Stimulated activated CD8-positive, alpha-beta memory T cell treated with anti-CD3 and anti-CD28 coated beads, Interleukin-15, amount 100 ng/mL, for 24 hours (primary cell): ENCODE measurements around the gene TNRC6B.
A peak's percentile ranks its signal among the peaks of the same experiment; 100 is the strongest.
"Not testable (repeated sequence)": the region's sequence is repeated elsewhere in the genome, so short reads cannot be mapped to it uniquely, and the experiment has no call there.

Experiments used
- DNase-seq: peaks from one replicate; pipeline ENCODE4 v3.0.0-alpha.2; 2020; ENCODE audit warnings: low read depth

TNRC6B gene

GRCh38 chr22:40177738-40178416, at the start of gene TNRC6B:
TSS of gene TNRC6B (plus strand) at chr22:40177925. CDS start at chr22:40178136, 211 bp downstream.
- DNase-seq: no peak

GRCh38 chr22:40128989-40129388, 48.7 kb upstream of the TNRC6B start:
- no peak for DNase-seq

DNA sequence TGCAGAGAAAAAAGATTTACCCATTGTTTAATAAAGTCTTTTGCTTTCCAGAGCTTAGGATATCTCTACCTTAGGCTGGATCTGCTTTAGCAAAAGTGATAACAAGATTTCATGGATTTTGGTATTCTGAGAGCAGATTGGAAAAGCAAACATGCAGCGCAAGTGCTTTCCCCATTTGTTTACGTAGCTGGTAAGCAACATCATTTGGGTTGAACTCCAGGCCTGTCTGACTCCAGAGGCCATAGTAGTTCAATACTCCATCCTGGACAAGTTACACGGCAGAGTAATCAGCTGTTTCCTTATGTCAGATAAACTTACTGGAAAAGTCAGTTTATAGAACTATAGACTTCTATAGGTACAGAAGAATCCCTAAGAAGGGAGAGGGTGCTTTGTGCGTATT, 40.6 kb upstream of the TNRC6B start:
- no peak for DNase-seq

- DNase-seq: no peak
Observed at GRCh38 chr22:40138866-40139265, 38.9 kb upstream of the TNRC6B start.

DNA sequence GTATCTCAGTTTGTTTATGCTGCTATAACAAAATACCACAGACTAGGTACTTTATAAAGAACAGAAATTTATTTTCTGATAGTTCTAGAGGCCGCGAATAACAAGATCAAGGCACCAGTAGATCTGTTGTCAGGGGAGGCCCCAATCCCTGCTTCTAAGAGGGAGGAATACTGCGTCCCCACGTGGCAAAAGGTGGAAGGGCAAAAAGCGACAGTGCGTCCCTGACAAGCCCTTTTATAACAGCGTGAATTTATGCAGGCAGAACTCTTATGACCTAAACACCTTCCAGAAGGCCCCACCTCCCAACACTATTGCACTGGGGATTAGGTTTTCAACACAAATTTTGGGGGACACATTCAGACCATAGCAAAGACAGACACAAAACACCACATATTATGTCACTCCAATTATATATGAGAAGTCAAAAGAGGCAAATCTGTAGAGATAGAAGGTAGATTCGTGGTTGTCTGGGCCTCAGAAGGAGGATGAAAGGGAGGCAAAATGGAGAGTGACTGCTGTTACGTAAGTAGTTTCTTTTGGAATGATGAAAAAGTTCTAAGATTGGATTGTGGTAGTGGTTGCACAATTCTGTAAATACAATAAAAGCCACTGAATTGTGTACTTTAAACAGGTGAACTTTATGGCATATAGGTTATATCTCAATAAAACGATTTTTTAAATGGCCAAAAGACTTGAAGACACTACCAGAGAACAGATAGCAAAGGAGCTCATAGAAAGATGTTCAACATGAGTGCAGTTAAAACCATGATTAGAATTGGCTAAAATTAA, 30.1 kb upstream of the TNRC6B start:
- no peak for DNase-seq

DNA sequence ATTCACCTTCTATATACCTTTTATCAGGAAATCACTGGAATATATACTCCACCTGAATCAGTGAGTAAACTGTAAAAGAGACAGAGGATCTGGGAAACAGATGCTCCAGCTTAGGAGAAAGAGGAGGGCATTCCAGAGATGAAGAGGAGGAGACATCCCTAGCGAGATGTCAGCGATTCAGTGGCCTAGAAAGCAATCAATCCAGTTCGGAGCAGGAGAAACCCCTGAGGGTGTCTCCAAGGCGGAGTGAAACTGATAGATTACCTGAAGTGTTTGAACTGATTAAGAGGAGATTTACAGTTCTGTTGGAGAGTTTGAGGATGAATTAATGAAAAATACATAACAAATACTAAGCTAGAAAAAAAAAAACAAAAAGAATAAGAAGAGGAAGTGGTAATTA, 24.5 kb upstream of the TNRC6B start:
- no peak for DNase-seq

DNA sequence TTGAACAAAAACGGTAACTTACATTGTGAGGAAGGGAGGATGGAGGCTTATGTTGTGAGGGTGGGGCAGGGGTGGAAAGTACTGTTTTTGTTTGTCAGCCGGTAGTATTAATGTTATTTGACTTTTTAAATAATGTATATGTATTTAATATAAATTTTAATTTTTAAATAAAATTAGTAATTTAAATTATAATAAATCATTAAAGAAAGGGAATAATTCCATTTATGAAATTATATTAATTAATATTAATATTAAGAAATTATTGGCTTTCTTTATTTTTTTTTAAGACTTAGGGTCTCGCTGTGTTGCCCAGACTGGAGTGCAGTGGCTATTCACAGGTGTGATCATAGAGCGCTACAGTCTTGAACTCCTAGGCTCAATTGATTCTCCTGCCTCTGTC, 24.0 kb upstream of the TNRC6B start:
- DNase-seq: no peak

- DNase-seq: no peak
Observed at GRCh38 chr22:40156001-40156516, 21.7 kb upstream of the TNRC6B start.

- DNase-seq: not testable (repeated sequence)
Observed at GRCh38 chr22:40156682-40157081, 21.0 kb upstream of the TNRC6B start.

- DNase-seq: no peak
Observed at GRCh38 chr22:40157330-40157945, 20.3 kb upstream of the TNRC6B start.

- no peak for DNase-seq
Observed at GRCh38 chr22:40161194-40161593, 16.5 kb upstream of the TNRC6B start.

- DNase-seq: not testable (repeated sequence)
Observed at GRCh38 chr22:40165537-40165936, 12.2 kb upstream of the TNRC6B start.

GRCh38 chr22:40175611-40176244, 2.0 kb upstream of the TNRC6B start:
- no peak for DNase-seq

- peak; percentile 21 for DNase-seq
Observed at GRCh38 chr22:40176921-40177737, 596 bp upstream of the TNRC6B start.

DNA sequence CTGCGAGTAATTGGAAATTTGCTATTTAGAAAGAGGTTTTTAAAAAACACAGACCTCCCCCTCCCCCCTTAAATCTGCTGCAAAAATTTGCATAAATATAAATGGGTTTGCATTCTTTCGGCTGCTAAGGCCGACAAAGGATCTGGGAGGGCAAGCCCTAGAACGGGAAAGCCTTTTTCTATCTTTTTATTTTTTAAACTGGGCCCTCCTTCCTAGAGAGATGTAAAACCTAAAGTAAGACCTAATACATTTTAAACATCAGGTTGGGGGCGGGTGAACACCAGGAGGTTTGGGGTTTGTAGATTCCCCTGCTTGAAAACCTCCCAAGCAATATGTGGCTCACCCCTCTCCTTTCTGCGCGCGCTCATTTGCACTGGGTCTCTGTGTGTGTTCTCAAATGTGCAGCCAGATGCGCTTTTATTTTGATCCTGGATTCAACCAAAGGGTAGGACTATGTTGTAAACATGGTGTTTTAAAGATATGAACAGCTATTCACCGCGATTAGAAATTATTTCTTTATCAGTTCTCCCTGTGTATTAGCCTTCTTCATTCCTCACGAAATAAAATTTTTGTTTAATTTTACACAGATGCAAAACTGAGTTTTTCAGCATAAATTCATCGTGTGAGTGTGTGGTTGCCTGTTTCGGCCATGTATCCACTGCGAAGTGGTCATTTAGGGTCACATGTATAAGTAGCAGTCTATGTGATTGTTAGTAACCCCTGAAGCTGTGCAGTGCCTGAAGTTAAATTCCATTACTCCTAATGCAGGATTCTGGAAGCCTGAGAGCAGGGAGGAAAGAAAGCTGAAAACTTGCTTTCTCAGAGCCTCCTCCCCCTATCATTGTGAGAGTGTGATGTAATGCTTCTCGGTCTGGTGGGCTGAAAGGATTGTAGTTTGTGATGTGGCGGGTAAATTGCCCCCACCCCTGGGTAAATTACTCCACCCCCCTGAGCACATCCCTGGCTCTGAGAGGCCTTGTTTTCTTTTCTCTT, 988 bp downstream of the TNRC6B start:
- no peak for DNase-seq

DNA sequence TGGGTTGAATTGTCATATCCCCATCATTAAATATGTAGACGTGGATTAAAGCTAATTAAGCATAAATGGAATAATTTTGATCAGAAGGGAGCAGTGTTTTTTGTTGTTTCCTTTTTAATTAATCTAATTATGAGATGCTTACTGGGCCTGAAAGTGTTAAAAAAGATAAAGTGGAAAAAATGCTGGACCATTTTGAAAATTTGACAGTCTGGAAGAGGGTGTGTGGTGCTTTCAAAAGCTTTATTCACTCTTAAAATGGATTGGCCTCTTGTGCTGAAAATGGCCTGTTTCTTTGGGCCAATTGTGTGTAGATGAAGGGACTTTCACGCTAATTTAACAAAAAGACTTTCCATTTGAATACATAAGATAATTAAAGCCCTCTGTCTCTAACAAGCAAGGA, 1.8 kb downstream of the TNRC6B start:
- no peak for DNase-seq

GRCh38 chr22:40180403-40180802, 2.7 kb downstream of the TNRC6B start:
- no peak for DNase-seq

GRCh38 chr22:40181323-40181722, 3.6 kb downstream of the TNRC6B start:
- no peak for DNase-seq

DNA sequence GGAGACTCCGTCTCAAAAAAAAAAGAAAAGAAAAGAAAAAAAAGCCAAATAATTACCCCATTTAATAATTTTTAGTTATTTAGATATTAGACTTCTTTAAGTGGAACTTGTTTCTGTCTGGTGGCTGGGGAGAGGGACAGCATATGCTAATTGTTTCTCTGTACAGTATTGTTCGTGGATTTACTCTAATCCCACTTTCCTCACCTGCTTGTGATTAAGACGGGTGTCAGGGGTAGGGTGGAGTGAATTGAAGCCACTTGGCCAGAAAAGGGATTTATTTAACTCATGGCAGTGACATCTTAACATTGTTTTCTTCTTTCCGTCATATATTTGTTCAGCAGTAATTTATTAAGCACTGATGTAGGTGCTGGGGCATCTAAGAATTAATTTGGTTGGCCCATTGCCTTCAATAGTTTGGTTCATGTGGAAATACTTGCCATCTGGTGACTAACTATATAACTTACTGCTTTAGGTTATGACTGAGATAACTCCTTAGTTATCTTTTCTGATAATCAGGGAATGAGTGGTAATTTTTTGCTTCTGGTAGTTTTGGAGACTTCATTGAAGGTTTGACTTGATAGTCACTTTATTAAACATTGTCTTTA, 4.6 kb downstream of the TNRC6B start:
- no peak for DNase-seq

GRCh38 chr22:40183029-40183581, 5.4 kb downstream of the TNRC6B start:
- DNase-seq: no peak
